GM12878 (cell line): Measurements from ENCODE around the gene HERPUD1. TPM values are rescaled to one million over a fixed set of nuclear protein-coding genes. Genes with fewer than 3 reads are reported as not detected.

Source experiments
- BACH1 ChIP-seq: fragments of 450-650 bp; IDR thresholded peaks from 2 replicates; pipeline ENCODE4 v1.6.1; 2017; ENCODE audit warnings: mild to moderate bottlenecking, borderline replicate concordance
- CEBPB ChIP-seq, 2 experiments: fragments of 150-350 bp in 1 of 2; IDR thresholded peaks; 2 replicates each; pipeline ENCODE4 v1.6.1; 2012 to 2014; ENCODE audit warnings: low read depth in 2 of 2, low read length in 2 of 2, borderline replicate concordance in 1 of 2, inconsistent platforms in 1 of 2
- CREB1 ChIP-seq: IDR thresholded peaks from 2 replicates; pipeline ENCODE4 v1.6.1; 2012; ENCODE audit warnings: low read depth, mild to moderate bottlenecking, inconsistent platforms
- HDAC6 ChIP-seq: fragments of 200-600 bp; sonication (generic); IDR thresholded peaks from one replicate; pipeline ENCODE4 v1.8.0; 2017; ENCODE audit warnings: antibody characterized with exemption; ENCODE audit not compliant: unreplicated experiment
- MYB ChIP-seq: fragments of 150-350 bp; IDR thresholded peaks from 2 replicates; pipeline ENCODE4 v1.6.1; 2014; ENCODE audit warnings: mild to moderate bottlenecking, low read depth, low read length, borderline replicate concordance
- NR2C2 ChIP-seq: IDR thresholded peaks from 2 replicates; pipeline ENCODE4 v1.6.1; 2011; ENCODE audit warnings: borderline replicate concordance, low read depth; ENCODE audit not compliant: control insufficient read depth, insufficient read length
- NRF1 ChIP-seq: conservative IDR thresholded peaks from 2 replicates; pipeline ENCODE4 v1.6.1; 2011; ENCODE audit warnings: mild to moderate bottlenecking, low read depth, low read length, improper control_type of control experiment
- POLR2AphosphoS2 ChIP-seq: IDR thresholded peaks from 2 replicates; pipeline ENCODE4 v1.6.1; 2011; ENCODE audit warnings: low read depth, mild to moderate bottlenecking, low read length, improper control_type of control experiment, moderate library complexity
- SREBF2 ChIP-seq: IDR thresholded peaks from 2 replicates; pipeline ENCODE4 v1.6.1; 2012; ENCODE audit warnings: mild to moderate bottlenecking, low read length
- polyA plus RNA-seq, 11 experiments: library from polyadenylated mRNA; depleted of rRNA in 4 of 11; unstranded in 6 of 11; stranded (reverse) in 5 of 11; fragments of >200 nt; fragmentation: Nextera tagmentation in 4 of 11; fragmentation: Illumina TruSeq in 1 of 11; extraction: Ambion mirVana in 4 of 11; extraction: Trizol in 1 of 11; gene quantifications; 1 replicate in 1 of 11; 2 replicates in 10 of 11; pipeline versions ENCODE4 v1.2.1 to v1.2.3, GENCODE V29; 2011 to 2016; ENCODE audit warnings: inconsistent platforms in 2 of 11, missing spikeins in 2 of 11, low read depth in 1 of 11
- total RNA-seq, 4 experiments: library from RNA; depleted of rRNA in 3 of 4; stranded (reverse); fragments of >200 nt in 3 of 4; fragmentation: Illumina TruSeq in 1 of 4; extraction: Trizol in 1 of 4; gene quantifications; 2 replicates each; pipeline versions ENCODE4 v1.2.1 to v1.2.3, GENCODE V29; 2013 to 2021
- TF ChIP-seq, protein P1 (sequence below): fragments of 450-650 bp; IDR thresholded peaks from 2 replicates; pipeline ENCODE4 v1.6.1; 2017; ENCODE audit warnings: mild to moderate bottlenecking, moderate library complexity
- TF ChIP-seq, protein P2 (sequence below): IDR thresholded peaks from 2 replicates; pipeline ENCODE4 v1.6.1; 2011; ENCODE audit warnings: mild to moderate bottlenecking, low read depth, low read length, moderate library complexity; ENCODE audit not compliant: insufficient replicate concordance

Gene HERPUD1
- total and polyA plus RNA-seq, 10 of the 15 experiments (the other 5 are each of a cell fraction or from before 2014, with no cell fraction given) = 32.6 to 212 (median 122) TPM

DNA sequence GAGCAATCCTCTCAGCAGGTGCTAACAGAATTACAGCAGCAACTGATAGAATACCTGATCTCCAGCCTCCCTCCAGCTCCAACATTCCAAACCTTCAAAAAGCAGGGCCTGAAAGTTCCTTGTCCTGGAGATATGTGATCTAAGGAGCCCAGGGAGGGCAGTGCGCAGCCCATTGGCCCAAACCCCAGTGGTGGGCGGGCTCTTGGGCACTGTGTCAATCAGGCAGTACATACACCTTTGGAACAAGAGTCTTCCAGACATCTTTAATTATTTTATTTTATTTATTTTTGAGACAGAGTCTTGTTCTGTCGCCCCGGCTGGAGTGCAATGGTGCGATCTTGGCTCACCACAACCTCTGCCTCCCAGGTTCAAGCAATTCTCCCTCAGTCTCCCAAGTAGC is 42.7 kb upstream of the HERPUD1 start (continued):
- TF ChIP-seq, protein P1, sequence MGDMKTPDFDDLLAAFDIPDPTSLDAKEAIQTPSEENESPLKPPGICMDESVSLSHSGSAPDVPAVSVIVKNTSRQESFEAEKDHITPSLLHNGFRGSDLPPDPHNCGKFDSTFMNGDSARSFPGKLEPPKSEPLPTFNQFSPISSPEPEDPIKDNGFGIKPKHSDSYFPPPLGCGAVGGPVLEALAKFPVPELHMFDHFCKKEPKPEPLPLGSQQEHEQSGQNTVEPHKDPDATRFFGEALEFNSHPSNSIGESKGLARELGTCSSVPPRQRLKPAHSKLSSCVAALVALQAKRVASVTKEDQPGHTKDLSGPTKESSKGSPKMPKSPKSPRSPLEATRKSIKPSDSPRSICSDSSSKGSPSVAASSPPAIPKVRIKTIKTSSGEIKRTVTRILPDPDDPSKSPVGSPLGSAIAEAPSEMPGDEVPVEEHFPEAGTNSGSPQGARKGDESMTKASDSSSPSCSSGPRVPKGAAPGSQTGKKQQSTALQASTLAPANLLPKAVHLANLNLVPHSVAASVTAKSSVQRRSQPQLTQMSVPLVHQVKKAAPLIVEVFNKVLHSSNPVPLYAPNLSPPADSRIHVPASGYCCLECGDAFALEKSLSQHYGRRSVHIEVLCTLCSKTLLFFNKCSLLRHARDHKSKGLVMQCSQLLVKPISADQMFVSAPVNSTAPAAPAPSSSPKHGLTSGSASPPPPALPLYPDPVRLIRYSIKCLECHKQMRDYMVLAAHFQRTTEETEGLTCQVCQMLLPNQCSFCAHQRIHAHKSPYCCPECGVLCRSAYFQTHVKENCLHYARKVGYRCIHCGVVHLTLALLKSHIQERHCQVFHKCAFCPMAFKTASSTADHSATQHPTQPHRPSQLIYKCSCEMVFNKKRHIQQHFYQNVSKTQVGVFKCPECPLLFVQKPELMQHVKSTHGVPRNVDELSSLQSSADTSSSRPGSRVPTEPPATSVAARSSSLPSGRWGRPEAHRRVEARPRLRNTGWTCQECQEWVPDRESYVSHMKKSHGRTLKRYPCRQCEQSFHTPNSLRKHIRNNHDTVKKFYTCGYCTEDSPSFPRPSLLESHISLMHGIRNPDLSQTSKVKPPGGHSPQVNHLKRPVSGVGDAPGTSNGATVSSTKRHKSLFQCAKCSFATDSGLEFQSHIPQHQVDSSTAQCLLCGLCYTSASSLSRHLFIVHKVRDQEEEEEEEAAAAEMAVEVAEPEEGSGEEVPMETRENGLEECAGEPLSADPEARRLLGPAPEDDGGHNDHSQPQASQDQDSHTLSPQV = no peak
- TF ChIP-seq CREB1 = no peak
- no peak for TF ChIP-seq POLR2AphosphoS2
- TF ChIP-seq CEBPB (IDR thresholded peaks at IDR 0.05; ENCODE audit: borderline replicate concordance in 1 of 2, low read depth in 2 of 2, low read length in 2 of 2) = no peak
- TF ChIP-seq NR2C2 = no peak
- TF ChIP-seq, protein P2, sequence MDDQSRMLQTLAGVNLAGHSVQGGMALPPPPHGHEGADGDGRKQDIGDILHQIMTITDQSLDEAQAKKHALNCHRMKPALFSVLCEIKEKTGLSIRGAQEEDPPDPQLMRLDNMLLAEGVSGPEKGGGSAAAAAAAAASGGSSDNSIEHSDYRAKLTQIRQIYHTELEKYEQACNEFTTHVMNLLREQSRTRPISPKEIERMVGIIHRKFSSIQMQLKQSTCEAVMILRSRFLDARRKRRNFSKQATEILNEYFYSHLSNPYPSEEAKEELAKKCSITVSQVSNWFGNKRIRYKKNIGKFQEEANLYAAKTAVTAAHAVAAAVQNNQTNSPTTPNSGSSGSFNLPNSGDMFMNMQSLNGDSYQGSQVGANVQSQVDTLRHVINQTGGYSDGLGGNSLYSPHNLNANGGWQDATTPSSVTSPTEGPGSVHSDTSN = peak; percentile 77
- no peak for TF ChIP-seq HDAC6
- TF ChIP-seq MYB = no peak
- TF ChIP-seq NRF1 = no peak
- no peak for TF ChIP-seq SREBF2
- no peak for TF ChIP-seq BACH1
- TF ChIP-seq, all 136 proteins: peak for 3
